Measurements from ENCODE around the gene DHH. TPM values are rescaled to one million over a fixed set of nuclear protein-coding genes. Genes with fewer than 3 reads are reported as not detected.

DHH gene
- total and polyA plus RNA-seq, 2 experiments from 2014 or later, result not detected

DNA sequence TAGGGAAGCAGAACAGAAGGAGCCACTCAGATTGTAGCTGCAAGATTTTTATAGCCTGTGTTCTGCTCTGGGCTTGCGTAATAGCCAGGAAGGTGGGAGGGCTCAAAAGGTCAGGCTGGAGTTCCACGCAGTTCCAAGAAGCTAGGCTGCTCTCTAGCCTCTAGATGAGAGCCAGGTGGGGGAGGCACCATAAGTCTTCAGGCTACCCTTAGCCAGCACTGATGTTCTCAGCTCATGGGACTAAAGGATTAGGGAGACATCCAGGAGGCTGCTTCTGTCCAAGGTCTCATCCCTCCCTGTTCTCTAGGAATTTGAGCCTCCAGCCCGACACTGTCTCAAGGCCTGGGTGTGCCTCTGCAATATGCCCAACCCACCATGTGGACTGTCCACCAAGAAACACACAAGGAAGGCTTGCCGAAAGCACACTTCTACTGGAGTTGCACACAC is 14.4 kb upstream of the DHH start (continued):
- TF ChIP-seq REST (IDR thresholded peaks at IDR 0.05; ENCODE audit: unreplicated experiment) (no peak), STAT1 (IDR thresholded peaks at IDR 0.05; ENCODE audit: unreplicated experiment) (no peak)

DNA sequence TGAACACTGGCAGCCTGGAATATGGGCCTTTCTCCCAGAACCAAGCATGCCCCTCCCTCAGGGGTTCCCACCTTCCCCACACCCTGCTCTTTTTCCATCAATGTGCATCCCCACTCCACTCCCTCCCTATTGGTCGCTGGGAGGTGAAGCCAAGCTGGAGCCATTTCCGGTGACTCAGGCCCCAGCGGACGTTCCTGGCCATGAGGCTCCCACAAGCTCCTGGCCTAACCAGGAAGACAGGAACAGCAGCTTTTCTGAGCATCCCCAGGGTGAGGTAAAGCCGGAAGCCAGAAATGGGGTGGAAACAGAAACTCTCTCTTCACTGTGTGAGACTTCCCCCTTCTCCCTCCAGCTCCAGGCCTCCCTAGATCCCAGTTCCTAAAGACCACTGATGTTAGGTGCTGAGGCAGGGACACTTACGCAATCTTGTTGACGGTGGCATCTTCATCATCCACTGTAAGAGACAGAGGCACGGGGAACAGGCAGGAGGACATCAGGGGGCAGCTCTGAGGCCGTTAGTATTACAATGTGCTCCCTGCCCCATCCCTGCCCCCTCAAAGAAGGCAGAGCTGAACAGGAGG is 11.0 kb upstream of the DHH start:
- Histone ChIP-seq H3K27ac (ENCODE audit: low read depth) (no peak overlapping the region), H3K9me2 (ENCODE audit: insufficient read depth) (no peaks in the 10 kb centered on the region), H3K36me3 (ENCODE audit: insufficient read depth) (peaks cover 4% of the 10 kb centered on the region; the same call in 1 of the 2 replicates), H4K20me1 (replicated peaks; ENCODE audit: insufficient read depth) (peaks cover 8% of the 10 kb centered on the region), H3F3A (replicated peaks; ENCODE audit: low read depth) (peaks cover 3% of the 10 kb centered on the region; the same call in 1 of the 2 replicates), H3K27me3 (ENCODE audit: insufficient read depth) (no peaks in the 10 kb centered on the region), H3K79me2 (replicated peaks; ENCODE audit: insufficient read depth) (peaks cover 29% of the 10 kb centered on the region), H2AFZ (no peak overlapping the region), H3K4me2 (no peak overlapping the region), H3K4me3 (no peak overlapping the region), H3K4me1 (ENCODE audit: insufficient read depth) (peaks cover 14% of the 10 kb centered on the region; the same call in 1 of the 2 replicates)
- H3K36me3 Mint-ChIP-seq (ENCODE audit: low read depth), result peaks cover 24% of the 10 kb centered on the region
- no peak overlapping the region for H3K4me3 Mint-ChIP-seq
- ATAC-seq (no peak), DNase-seq (ENCODE audit: low spot score) (no peak)
- no peak overlapping the region for H3K27ac Mint-ChIP-seq
- H3K4me1 Mint-ChIP-seq, result peaks cover 31% of the 10 kb centered on the region
- H3K27me3 Mint-ChIP-seq (ENCODE audit: insufficient read depth, low read depth, poor library complexity), result peaks cover 9% of the 10 kb centered on the region
- H3K9me3 Mint-ChIP-seq, result no peaks in the 10 kb centered on the region
- TF ChIP-seq NANOG (IDR thresholded peaks at IDR 0.05; ENCODE audit: borderline replicate concordance), result no peak
- TF ChIP-seq, protein P1, sequence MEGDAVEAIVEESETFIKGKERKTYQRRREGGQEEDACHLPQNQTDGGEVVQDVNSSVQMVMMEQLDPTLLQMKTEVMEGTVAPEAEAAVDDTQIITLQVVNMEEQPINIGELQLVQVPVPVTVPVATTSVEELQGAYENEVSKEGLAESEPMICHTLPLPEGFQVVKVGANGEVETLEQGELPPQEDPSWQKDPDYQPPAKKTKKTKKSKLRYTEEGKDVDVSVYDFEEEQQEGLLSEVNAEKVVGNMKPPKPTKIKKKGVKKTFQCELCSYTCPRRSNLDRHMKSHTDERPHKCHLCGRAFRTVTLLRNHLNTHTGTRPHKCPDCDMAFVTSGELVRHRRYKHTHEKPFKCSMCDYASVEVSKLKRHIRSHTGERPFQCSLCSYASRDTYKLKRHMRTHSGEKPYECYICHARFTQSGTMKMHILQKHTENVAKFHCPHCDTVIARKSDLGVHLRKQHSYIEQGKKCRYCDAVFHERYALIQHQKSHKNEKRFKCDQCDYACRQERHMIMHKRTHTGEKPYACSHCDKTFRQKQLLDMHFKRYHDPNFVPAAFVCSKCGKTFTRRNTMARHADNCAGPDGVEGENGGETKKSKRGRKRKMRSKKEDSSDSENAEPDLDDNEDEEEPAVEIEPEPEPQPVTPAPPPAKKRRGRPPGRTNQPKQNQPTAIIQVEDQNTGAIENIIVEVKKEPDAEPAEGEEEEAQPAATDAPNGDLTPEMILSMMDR (conservative IDR thresholded peaks at IDR 0.05; ENCODE audit: low read depth in 2 of 2), result no peak
- TF ChIP-seq, protein P2, sequence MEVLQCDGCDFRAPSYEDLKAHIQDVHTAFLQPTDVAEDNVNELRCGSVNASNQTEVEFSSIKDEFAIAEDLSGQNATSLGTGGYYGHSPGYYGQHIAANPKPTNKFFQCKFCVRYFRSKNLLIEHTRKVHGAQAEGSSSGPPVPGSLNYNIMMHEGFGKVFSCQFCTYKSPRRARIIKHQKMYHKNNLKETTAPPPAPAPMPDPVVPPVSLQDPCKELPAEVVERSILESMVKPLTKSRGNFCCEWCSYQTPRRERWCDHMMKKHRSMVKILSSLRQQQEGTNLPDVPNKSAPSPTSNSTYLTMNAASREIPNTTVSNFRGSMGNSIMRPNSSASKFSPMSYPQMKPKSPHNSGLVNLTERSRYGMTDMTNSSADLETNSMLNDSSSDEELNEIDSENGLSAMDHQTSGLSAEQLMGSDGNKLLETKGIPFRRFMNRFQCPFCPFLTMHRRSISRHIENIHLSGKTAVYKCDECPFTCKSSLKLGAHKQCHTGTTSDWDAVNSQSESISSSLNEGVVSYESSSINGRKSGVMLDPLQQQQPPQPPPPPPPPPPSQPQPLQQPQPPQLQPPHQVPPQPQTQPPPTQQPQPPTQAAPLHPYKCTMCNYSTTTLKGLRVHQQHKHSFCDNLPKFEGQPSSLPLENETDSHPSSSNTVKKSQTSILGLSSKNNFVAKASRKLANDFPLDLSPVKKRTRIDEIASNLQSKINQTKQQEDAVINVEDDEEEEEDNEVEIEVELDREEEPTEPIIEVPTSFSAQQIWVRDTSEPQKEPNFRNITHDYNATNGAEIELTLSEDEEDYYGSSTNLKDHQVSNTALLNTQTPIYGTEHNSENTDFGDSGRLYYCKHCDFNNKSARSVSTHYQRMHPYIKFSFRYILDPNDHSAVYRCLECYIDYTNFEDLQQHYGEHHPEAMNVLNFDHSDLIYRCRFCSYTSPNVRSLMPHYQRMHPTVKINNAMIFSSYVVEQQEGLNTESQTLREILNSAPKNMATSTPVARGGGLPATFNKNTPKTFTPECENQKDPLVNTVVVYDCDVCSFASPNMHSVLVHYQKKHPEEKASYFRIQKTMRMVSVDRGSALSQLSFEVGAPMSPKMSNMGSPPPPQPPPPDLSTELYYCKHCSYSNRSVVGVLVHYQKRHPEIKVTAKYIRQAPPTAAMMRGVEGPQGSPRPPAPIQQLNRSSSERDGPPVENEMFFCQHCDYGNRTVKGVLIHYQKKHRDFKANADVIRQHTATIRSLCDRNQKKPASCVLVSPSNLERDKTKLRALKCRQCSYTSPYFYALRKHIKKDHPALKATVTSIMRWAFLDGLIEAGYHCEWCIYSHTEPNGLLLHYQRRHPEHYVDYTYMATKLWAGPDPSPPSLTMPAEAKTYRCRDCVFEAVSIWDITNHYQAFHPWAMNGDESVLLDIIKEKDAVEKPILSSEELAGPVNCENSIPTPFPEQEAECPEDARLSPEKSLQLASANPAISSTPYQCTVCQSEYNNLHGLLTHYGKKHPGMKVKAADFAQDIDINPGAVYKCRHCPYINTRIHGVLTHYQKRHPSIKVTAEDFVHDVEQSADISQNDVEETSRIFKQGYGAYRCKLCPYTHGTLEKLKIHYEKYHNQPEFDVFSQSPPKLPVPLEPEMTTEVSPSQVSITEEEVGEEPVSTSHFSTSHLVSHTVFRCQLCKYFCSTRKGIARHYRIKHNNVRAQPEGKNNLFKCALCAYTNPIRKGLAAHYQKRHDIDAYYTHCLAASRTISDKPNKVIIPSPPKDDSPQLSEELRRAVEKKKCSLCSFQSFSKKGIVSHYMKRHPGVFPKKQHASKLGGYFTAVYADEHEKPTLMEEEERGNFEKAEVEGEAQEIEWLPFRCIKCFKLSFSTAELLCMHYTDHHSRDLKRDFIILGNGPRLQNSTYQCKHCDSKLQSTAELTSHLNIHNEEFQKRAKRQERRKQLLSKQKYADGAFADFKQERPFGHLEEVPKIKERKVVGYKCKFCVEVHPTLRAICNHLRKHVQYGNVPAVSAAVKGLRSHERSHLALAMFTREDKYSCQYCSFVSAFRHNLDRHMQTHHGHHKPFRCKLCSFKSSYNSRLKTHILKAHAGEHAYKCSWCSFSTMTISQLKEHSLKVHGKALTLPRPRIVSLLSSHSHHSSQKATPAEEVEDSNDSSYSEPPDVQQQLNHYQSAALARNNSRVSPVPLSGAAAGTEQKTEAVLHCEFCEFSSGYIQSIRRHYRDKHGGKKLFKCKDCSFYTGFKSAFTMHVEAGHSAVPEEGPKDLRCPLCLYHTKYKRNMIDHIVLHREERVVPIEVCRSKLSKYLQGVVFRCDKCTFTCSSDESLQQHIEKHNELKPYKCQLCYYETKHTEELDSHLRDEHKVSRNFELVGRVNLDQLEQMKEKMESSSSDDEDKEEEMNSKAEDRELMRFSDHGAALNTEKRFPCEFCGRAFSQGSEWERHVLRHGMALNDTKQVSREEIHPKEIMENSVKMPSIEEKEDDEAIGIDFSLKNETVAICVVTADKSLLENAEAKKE (CRISPR knock-in tag; IDR thresholded peaks at IDR 0.05), result no peak
- no peak for TF ChIP-seq JUNB (IDR thresholded peaks at IDR 0.05; ENCODE audit: unreplicated experiment)
- no peak for TF ChIP-seq EZH2 (IDR thresholded peaks at IDR 0.05; ENCODE audit: low read depth, unreplicated experiment)
- TF ChIP-seq ZNF114 (CRISPR knock-in tag; IDR thresholded peaks at IDR 0.05), result no peak
- TF ChIP-seq, protein P3, sequence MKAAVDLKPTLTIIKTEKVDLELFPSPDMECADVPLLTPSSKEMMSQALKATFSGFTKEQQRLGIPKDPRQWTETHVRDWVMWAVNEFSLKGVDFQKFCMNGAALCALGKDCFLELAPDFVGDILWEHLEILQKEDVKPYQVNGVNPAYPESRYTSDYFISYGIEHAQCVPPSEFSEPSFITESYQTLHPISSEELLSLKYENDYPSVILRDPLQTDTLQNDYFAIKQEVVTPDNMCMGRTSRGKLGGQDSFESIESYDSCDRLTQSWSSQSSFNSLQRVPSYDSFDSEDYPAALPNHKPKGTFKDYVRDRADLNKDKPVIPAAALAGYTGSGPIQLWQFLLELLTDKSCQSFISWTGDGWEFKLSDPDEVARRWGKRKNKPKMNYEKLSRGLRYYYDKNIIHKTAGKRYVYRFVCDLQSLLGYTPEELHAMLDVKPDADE (IDR thresholded peaks at IDR 0.05), result no peak
